Breast epithelium (tissue), 4 donors: ENCODE results near the gene OR7G2. TPM values are rescaled to one million over a fixed set of nuclear protein-coding genes. Genes with fewer than 3 reads are reported as not detected.

Source experiments
- DNase-seq, 2 donors: peaks; one replicate each; pipeline ENCODE4 v3.0.0-alpha.2; 2019; ENCODE audit warnings: low spot score in 2 of 2
- H3K27ac ChIP-seq, 2 donors: fragments of 200-600 bp; sonication (generic) in 1 of 2; one replicate each; pipeline ENCODE4 v1.5.1; 2016 to 2019; ENCODE audit warnings: mild to moderate bottlenecking in 1 of 2
- H3K27me3 ChIP-seq, 2 donors: fragments of 200-600 bp; sonication (generic) in 1 of 2; one replicate each; pipeline versions ENCODE4 v1.5.1 to v1.6.0; 2017 to 2019; ENCODE audit warnings: control low read depth in 1 of 2, mild to moderate bottlenecking in 1 of 2
- H3K36me3 ChIP-seq: fragments of 200-600 bp; one replicate; pipeline ENCODE4 v1.5.1; 2019
- H3K4me1 ChIP-seq, 2 donors: fragments of 200-600 bp; sonication (generic); one replicate each; pipeline ENCODE4 v1.5.1; 2016 to 2019; ENCODE audit warnings: control low read depth in 1 of 2
- H3K4me3 ChIP-seq, 3 donors: fragments of 200-600 bp; sonication (generic); 1 replicate in 2 of 3; 2 replicates in 1 of 3; pipeline ENCODE4 v1.5.1; 2016 to 2019; ENCODE audit warnings: mild to moderate bottlenecking in 3 of 3, moderate library complexity in 2 of 3
- H3K9me3 ChIP-seq, 2 donors: fragments of 200-600 bp; sonication (generic) in 1 of 2; one replicate each; pipeline ENCODE4 v1.5.1; 2016 to 2019; ENCODE audit warnings: control low read depth in 1 of 2
- CTCF ChIP-seq, 3 donors: fragments of 450-650 bp; IDR thresholded peaks; one replicate each; pipeline ENCODE4 v1.5.1; 2016 to 2017; ENCODE audit warnings: antibody characterized with exemption in 3 of 3, mild to moderate bottlenecking in 3 of 3, moderate library complexity in 3 of 3
- POLR2A ChIP-seq: fragments of 450-650 bp; IDR thresholded peaks from one replicate; pipeline ENCODE4 v1.6.1; 2016; ENCODE audit warnings: antibody characterized with exemption, mild to moderate bottlenecking, moderate library complexity
- POLR2AphosphoS5 ChIP-seq, 3 donors: sonication (generic); formaldehyde crosslinking; IDR thresholded peaks; one replicate each; pipeline ENCODE4 v1.6.1; 2017; ENCODE audit warnings: antibody characterized with exemption in 3 of 3
- intact Hi-C: fragments of 100-400 bp; cut with DNase I; formaldehyde crosslinking; loops from one replicate; pipeline ENCODE4 v1.15.1; 2023; ENCODE audit warnings: low total_unique reads
- total RNA-seq, 3 donors: library from RNA; depleted of rRNA; stranded (reverse); fragments of >200 nt; gene quantifications; one replicate each; pipeline ENCODE4 v1.1.0, GENCODE V29; 2016

Gene OR7G2
- total RNA-seq, result not detected

- Histone ChIP-seq H3K27ac (no peak within 1 kb of the TSS), H3K9me3 (no peaks in the 10 kb centered on the region), H3K36me3 (no peaks in the 10 kb centered on the region), H3K4me3 (no peak within 1 kb of the TSS), H3K27me3 (peaks cover 0 to 10% of the 10 kb centered on the region in 2 donors), H3K4me1 (no peaks in the 10 kb centered on the region)
- no peak for TF ChIP-seq CTCF (IDR thresholded peaks at IDR 0.05)
- no peak for TF ChIP-seq POLR2A
- TF ChIP-seq POLR2AphosphoS5 (IDR thresholded peaks at IDR 0.05), result no peak
- intact Hi-C loops, result no loop called here
- no peak for DNase-seq
These were observed at the start of gene OR7G2 for GRCh38 chr19:9107375-9107774. Gene OR7G2, minus strand, starts transcription at chr19:9107475. Its CDS starts 4,232 bp downstream, at chr19:9103243.

GRCh38 chr19:9156304-9156703, 49.0 kb upstream of the OR7G2 start:
- Histone ChIP-seq H3K4me1 (no peaks in the 10 kb centered on the region), H3K4me3 (peak overlapping the region in 1 of 3 donors; percentile 4), H3K9me3 (peaks cover 68% of the 10 kb centered on the region in 2 donors), H3K27me3 (no peaks in the 10 kb centered on the region), H3K36me3 (peaks cover 12% of the 10 kb centered on the region), H3K27ac (no peak overlapping the region)
- intact Hi-C loops, result no loop called here
- TF ChIP-seq POLR2A (no peak), CTCF (IDR thresholded peaks at IDR 0.05) (no peak), POLR2AphosphoS5 (IDR thresholded peaks at IDR 0.05) (no peak)
- no peak for DNase-seq

DNA sequence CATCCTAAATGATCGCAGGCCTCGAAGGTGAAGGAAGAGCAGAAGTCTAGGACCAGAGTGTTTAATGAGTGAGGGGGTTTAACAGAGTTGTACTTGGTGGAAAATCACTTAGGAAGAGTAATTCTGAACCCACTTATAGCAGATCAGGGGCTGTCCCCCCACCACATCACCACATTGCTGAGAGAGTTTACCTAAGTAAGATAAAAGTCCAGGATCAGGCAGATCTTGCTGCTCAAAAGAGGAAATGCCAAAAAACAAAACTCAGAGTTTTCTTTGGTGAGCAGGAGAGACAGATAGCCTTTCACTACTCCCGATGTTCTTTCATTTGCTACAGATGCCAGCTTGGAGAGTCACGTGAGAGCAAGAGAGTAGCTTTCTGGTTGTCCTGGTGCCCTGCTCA, 48.3 kb upstream of the OR7G2 start:
- intact Hi-C loops, result no loop called here
- Histone ChIP-seq H3K9me3 (peaks cover 65 to 68% of the 10 kb centered on the region in 2 donors), H3K4me1 (no peaks in the 10 kb centered on the region), H3K4me3 (peak overlapping the region in 1 of 3 donors; percentile 17), H3K36me3 (peaks cover 10% of the 10 kb centered on the region), H3K27me3 (no peaks in the 10 kb centered on the region), H3K27ac (no peak overlapping the region)
- DNase-seq, result no peak
- no peak for TF ChIP-seq CTCF (IDR thresholded peaks at IDR 0.05)
- TF ChIP-seq POLR2A, result no peak
- no peak for TF ChIP-seq POLR2AphosphoS5 (IDR thresholded peaks at IDR 0.05)

DNA sequence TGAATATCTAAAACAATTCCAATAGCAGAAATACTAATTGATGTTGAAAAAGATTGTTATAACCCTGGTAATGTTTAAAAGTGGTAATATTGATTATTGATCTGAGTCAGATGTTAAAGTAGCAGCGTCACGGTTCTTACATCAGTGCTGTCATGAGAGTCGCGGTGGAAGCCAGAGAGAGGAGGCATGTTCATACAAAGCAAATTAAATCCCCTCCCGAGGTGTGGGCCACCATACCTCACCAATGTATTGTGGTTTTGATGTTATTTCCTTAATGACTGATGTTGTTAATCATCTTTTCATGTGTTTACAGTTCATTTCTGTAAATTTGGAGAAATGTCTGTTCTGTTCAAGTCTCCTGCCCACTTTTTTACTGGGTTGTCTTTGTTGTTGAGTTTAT, 44.1 kb upstream of the OR7G2 start:
- no peak for TF ChIP-seq POLR2AphosphoS5 (IDR thresholded peaks at IDR 0.05)
- TF ChIP-seq CTCF (IDR thresholded peaks at IDR 0.05), result no peak
- TF ChIP-seq POLR2A, result no peak
- peaks cover 59 to 61% of the 10 kb centered on the region in 2 donors for H3K9me3 ChIP-seq
- no peaks in the 10 kb centered on the region for H3K27me3 ChIP-seq
- no peak for DNase-seq
- H3K4me1 ChIP-seq, result no peaks in the 10 kb centered on the region
- intact Hi-C loops, result no loop called here
- no peak overlapping the region for H3K27ac ChIP-seq
- no peaks in the 10 kb centered on the region for H3K36me3 ChIP-seq
- no peak overlapping the region for H3K4me3 ChIP-seq

DNA sequence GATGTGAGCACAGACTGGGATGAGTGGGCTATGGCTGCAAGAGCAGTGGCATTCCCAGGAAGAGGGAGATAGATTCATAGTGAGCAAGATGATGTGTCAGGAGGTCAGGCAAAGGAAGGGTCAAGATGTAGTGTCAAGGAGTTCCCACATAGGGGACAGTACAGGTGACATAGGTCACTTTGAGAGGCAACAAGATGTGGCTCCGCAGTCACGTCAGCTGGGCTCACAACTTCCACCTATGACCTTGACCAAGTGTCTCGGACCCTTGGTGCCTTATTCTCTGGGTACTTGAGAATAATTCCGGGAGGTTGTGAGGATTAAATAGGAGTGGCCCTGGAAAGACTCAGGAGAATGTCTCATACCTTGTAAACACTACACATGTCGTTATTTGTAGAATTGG, 43.4 kb upstream of the OR7G2 start:
- H3K27ac ChIP-seq, result no peak overlapping the region
- H3K4me1 ChIP-seq, result no peaks in the 10 kb centered on the region
- no peak for TF ChIP-seq POLR2A
- no peak for TF ChIP-seq CTCF (IDR thresholded peaks at IDR 0.05)
- no peak for TF ChIP-seq POLR2AphosphoS5 (IDR thresholded peaks at IDR 0.05)
- no peaks in the 10 kb centered on the region for H3K36me3 ChIP-seq
- H3K9me3 ChIP-seq, result peaks cover 60 to 61% of the 10 kb centered on the region in 2 donors
- intact Hi-C loops, result no loop called here
- DNase-seq, result no peak
- no peaks in the 10 kb centered on the region for H3K27me3 ChIP-seq
- H3K4me3 ChIP-seq, result no peak overlapping the region
